ENCODE results near the gene AP3M1.

AP3M1 gene

GRCh38 chr10:74079028-74079935 lies 71.3 kb downstream of the AP3M1 start:
- DNase-seq (ENCODE audit: low read depth), result no peak

GRCh38 chr10:74078037-74078436 lies 72.6 kb downstream of the AP3M1 start:
- DNase-seq (ENCODE audit: low read depth), result no peak

- no peak for DNase-seq (ENCODE audit: low read depth)
Measured at GRCh38 chr10:74077416-74077815, 73.2 kb downstream of the AP3M1 start.

GRCh38 chr10:74076961-74077360 lies 73.7 kb downstream of the AP3M1 start:
- no peak for DNase-seq (ENCODE audit: low read depth)

GRCh38 chr10:74075906-74076305 lies 74.7 kb downstream of the AP3M1 start:
- DNase-seq (ENCODE audit: low read depth), result no peak

- no peak for DNase-seq (ENCODE audit: low read depth)
Measured at GRCh38 chr10:74072503-74072902, 78.1 kb downstream of the AP3M1 start.

GRCh38 chr10:74071157-74071556 lies 79.5 kb downstream of the AP3M1 start:
- no peak for DNase-seq (ENCODE audit: low read depth)

Measured in T-helper 22 cell (primary cell).